Neural cell (in vitro differentiated cells): ENCODE measurements around the gene MAML2. TPM values are rescaled to one million over a fixed set of nuclear protein-coding genes. Genes with fewer than 3 reads are reported as not detected.

Experiments
- H2AFZ ChIP-seq: fragments of 200-600, 300-800 bp; sonication (generic), shearing (Covaris generic); 2 replicates; pipeline ENCODE4 v1.6.0; 2014; ENCODE audit warnings: low read depth, mild to moderate bottlenecking, antibody characterized with exemption, low read length, moderate library complexity
- H3F3A ChIP-seq: fragments of 200-600 bp; shearing (Covaris generic); 2 replicates; pipeline ENCODE4 v1.6.1; 2016; ENCODE audit warnings: mild to moderate bottlenecking, moderate library complexity, mixed read lengths, antibody characterized with exemption, low read length; ENCODE audit not compliant: insufficient read depth, poor library complexity, severe bottlenecking
- H3K27ac ChIP-seq: fragments of 200-600, 300-800 bp; sonication (generic), shearing (Covaris generic); 2 replicates; pipeline ENCODE4 v1.5.1; 2014; ENCODE audit warnings: mild to moderate bottlenecking, low read length, moderate library complexity
- H3K27me3 ChIP-seq: fragments of 300-800, 200-600 bp; sonication (generic), shearing (Covaris generic); 2 replicates; pipeline ENCODE4 v1.6.0; 2014; ENCODE audit warnings: mild to moderate bottlenecking, low read depth, low read length, moderate library complexity; ENCODE audit not compliant: insufficient read depth
- H3K36me3 ChIP-seq: fragments of 300-800, 200-600 bp; sonication (generic), shearing (Covaris generic); 2 replicates; pipeline ENCODE4 v1.5.1; 2014; ENCODE audit warnings: mild to moderate bottlenecking, antibody characterized with exemption, low read length, moderate library complexity; ENCODE audit not compliant: insufficient read depth
- H3K4me2 ChIP-seq: fragments of 300-800, 200-600 bp; sonication (generic), shearing (Covaris generic); 2 replicates; pipeline ENCODE4 v1.6.0; 2014; ENCODE audit warnings: mild to moderate bottlenecking, low read length
- H3K4me3 ChIP-seq: fragments of 300-800, 200-600 bp; sonication (generic), shearing (Covaris generic); 2 replicates; pipeline ENCODE4 v1.5.1; 2014; ENCODE audit warnings: mild to moderate bottlenecking, low read length, moderate library complexity
- H3K79me2 ChIP-seq: fragments of 200-600 bp; shearing (Covaris generic); replicated peaks from 2 replicates; pipeline ENCODE4 v1.6.0; 2014; ENCODE audit warnings: mild to moderate bottlenecking, low read length, moderate library complexity; ENCODE audit not compliant: insufficient read depth
- H3K9ac ChIP-seq: fragments of 300-800, 200-600 bp; sonication (generic), shearing (Covaris generic); 2 replicates; pipeline ENCODE4 v1.6.1; 2016; ENCODE audit warnings: mild to moderate bottlenecking, low read length, mixed read lengths
- H3K9me2 ChIP-seq: fragments of 200-600 bp; shearing (Covaris generic); 2 replicates; pipeline ENCODE4 v1.6.1; 2016; ENCODE audit warnings: mild to moderate bottlenecking, low read length, mixed read lengths; ENCODE audit not compliant: insufficient read depth
- H3K9me3 ChIP-seq: fragments of 200-600, 300-800 bp; sonication (generic), shearing (Covaris generic); 2 replicates; pipeline ENCODE4 v1.6.1; 2016; ENCODE audit warnings: mild to moderate bottlenecking, mixed run types, low read length, moderate library complexity, mixed read lengths
- H4K20me1 ChIP-seq: fragments of 200-600 bp; shearing (Covaris generic); 2 replicates; pipeline ENCODE4 v1.6.1; 2016; ENCODE audit warnings: mild to moderate bottlenecking, mixed run types; ENCODE audit not compliant: insufficient read depth
- CTCF ChIP-seq: fragments of 450-650 bp; IDR thresholded peaks from 2 replicates; pipeline ENCODE4 v1.5.1; 2014; ENCODE audit warnings: antibody characterized with exemption, mild to moderate bottlenecking, moderate library complexity; ENCODE audit not compliant: poor library complexity, severe bottlenecking
- EP300 ChIP-seq: fragments of 450-650 bp; conservative IDR thresholded peaks from 2 replicates; pipeline ENCODE4 v1.6.1; 2014; ENCODE audit warnings: antibody characterized with exemption, mild to moderate bottlenecking, moderate library complexity; ENCODE audit not compliant: poor library complexity, severe bottlenecking
- EZH2 ChIP-seq: fragments of 200-600, 300-800 bp; shearing (Covaris generic), sonication (generic); IDR thresholded peaks from 2 replicates; pipeline ENCODE4 v1.6.1; 2014; ENCODE audit warnings: antibody characterized with exemption, low read length, borderline replicate concordance, mild to moderate bottlenecking; ENCODE audit not compliant: insufficient read depth, poor library complexity, severe bottlenecking
- MXI1 ChIP-seq: fragments of 450-650 bp; conservative IDR thresholded peaks from 2 replicates; pipeline ENCODE4 v1.6.1; 2014; ENCODE audit warnings: antibody characterized with exemption, mild to moderate bottlenecking; ENCODE audit not compliant: poor library complexity, severe bottlenecking
- POLR2AphosphoS5 ChIP-seq: IDR thresholded peaks from 2 replicates; pipeline ENCODE4 v1.6.1; 2012
- RAD21 ChIP-seq: fragments of 450-650 bp; conservative IDR thresholded peaks from 2 replicates; pipeline ENCODE4 v1.6.1; 2014; ENCODE audit warnings: antibody characterized with exemption, mild to moderate bottlenecking, moderate library complexity
- REST ChIP-seq: IDR thresholded peaks from 2 replicates; pipeline ENCODE4 v1.6.1; 2012; ENCODE audit warnings: borderline replicate concordance
- SMC3 ChIP-seq: fragments of 450-650 bp; conservative IDR thresholded peaks from 2 replicates; pipeline ENCODE4 v1.6.1; 2014; ENCODE audit warnings: antibody characterized with exemption, mild to moderate bottlenecking, moderate library complexity; ENCODE audit not compliant: poor library complexity
- TAF1 ChIP-seq: IDR thresholded peaks from 2 replicates; pipeline ENCODE4 v1.6.1; 2012; ENCODE audit warnings: low read depth
- polyA plus RNA-seq: library from polyadenylated mRNA; depleted of rRNA; stranded (reverse); fragments of >200 nt; gene quantifications from 2 replicates; pipeline ENCODE4 v1.2.3, GENCODE V29; 2014

The MAML2 gene
- polyA plus RNA-seq, 1 donor from 2014 or later, result 3.6 TPM

GRCh38 chr11:96157517-96157873 lies 185.5 kb downstream of the MAML2 start:
- no peaks in the 10 kb centered on the region for H3K9me2 ChIP-seq
- H3K27me3 ChIP-seq, result no peaks in the 10 kb centered on the region
- H4K20me1 ChIP-seq, result no peaks in the 10 kb centered on the region
- H3K27ac ChIP-seq, result no peak overlapping the region
- H3F3A ChIP-seq, result no peaks in the 10 kb centered on the region
- H3K4me2 ChIP-seq, result no peak overlapping the region
- no peak overlapping the region for H3K4me3 ChIP-seq
- no peaks in the 10 kb centered on the region for H3K9me3 ChIP-seq
- TF ChIP-seq TAF1 (no peak), MXI1 (no peak), POLR2AphosphoS5 (no peak), REST (no peak), SMC3 (no peak), EZH2 (no peak), CTCF (no peak)
- H3K9ac ChIP-seq, result no peak overlapping the region
- H2AFZ ChIP-seq, result no peak overlapping the region
- no peaks in the 10 kb centered on the region for H3K79me2 ChIP-seq
- H3K36me3 ChIP-seq, result no peaks in the 10 kb centered on the region

DNA sequence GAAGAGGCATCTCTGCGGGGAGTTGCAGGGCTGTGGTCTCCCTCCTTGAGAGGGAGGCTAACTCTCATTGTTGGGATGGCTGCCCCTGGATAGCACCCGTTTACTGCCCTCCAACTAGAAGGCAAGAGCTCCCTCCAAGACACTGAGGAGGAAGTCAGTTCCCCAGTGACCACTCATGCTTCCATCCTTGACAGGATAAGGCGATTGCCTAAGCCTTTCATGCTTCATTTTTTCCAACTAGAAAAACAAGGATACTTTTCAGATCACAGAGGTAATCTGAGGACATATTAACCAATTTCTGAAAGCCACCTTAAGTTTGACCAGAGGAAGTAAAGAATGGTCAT lies 186.6 kb downstream of the MAML2 start:
- Histone ChIP-seq H3K9me3 (no peaks in the 10 kb centered on the region), H3K36me3 (no peaks in the 10 kb centered on the region), H3K9me2 (no peaks in the 10 kb centered on the region), H3K27me3 (no peaks in the 10 kb centered on the region), H3K79me2 (no peaks in the 10 kb centered on the region), H2AFZ (no peak overlapping the region), H3K4me3 (no peak overlapping the region), H3K4me2 (no peak overlapping the region), H3K9ac (no peak overlapping the region), H4K20me1 (no peaks in the 10 kb centered on the region), H3K27ac (no peak overlapping the region), H3F3A (no peaks in the 10 kb centered on the region)
- TF ChIP-seq SMC3, result no peak
- TF ChIP-seq TAF1, result no peak
- no peak for TF ChIP-seq REST
- TF ChIP-seq EZH2, result no peak
- no peak for TF ChIP-seq EP300
- no peak for TF ChIP-seq POLR2AphosphoS5
- TF ChIP-seq CTCF, result no peak
- TF ChIP-seq MXI1, result no peak
- no peak for TF ChIP-seq RAD21
